GM12801 (cell line): ENCODE results near the gene CFAP90.

Experiments used
- TF ChIP-seq, protein P1 (sequence below): IDR thresholded peaks from one replicate; pipeline ENCODE4 v1.5.1; 2011; ENCODE audit warnings: control low read depth; ENCODE audit not compliant: insufficient read length; ENCODE audit errors: extremely low read depth

CFAP90 gene, protein sequence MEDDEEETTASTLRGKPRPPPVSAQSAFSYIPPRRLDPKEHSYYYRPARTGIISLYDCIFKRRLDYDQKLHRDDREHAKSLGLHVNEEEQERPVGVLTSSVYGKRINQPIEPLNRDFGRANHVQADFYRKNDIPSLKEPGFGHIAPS

DNA sequence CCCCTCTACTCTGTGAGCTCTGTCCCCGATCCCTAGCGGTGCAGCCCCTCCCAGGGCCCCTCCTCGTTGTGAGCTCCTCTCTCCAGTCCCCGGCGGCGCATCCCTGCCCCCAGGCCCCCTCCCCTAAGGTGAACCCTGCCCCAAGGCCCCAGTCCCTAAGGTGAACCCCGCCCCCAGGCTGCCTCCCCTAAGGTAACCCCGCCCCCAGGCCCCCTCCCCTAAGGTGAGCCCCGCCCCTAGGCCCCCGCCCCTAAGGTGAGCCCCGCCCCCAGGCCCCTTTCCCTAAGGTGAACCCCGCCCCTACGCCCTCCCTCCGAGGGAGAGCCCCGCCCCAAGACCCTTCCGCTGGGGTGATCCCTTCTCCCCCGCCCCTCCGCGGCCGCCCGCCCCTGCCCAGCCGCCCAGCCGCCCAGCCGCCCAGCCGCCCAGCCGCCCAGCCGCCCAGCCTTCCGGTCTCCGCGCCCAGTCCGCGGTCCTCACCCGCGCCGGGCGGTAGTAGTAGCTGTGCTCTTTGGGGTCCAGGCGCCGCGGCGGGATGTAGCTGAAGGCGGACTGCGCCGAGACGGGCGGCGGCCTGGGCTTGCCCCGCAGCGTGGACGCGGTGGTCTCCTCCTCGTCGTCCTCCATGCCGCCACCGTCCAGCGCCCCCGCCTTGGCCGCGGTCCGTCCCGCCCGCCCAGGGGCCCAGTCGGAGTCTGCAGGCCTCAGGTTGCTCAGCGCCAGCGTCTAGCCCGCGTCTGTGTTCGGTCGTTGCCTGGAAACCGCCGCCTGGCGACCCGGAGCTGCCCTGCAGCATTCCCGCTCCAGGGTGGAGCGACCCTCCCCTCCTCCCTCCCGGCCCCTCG, at the start of gene CFAP90:
CFAP90 (minus strand) TSS at position 739 of the 845 bp plus-strand sequence; CDS start at position 627, 112 bp downstream.
- TF ChIP-seq, protein P1, sequence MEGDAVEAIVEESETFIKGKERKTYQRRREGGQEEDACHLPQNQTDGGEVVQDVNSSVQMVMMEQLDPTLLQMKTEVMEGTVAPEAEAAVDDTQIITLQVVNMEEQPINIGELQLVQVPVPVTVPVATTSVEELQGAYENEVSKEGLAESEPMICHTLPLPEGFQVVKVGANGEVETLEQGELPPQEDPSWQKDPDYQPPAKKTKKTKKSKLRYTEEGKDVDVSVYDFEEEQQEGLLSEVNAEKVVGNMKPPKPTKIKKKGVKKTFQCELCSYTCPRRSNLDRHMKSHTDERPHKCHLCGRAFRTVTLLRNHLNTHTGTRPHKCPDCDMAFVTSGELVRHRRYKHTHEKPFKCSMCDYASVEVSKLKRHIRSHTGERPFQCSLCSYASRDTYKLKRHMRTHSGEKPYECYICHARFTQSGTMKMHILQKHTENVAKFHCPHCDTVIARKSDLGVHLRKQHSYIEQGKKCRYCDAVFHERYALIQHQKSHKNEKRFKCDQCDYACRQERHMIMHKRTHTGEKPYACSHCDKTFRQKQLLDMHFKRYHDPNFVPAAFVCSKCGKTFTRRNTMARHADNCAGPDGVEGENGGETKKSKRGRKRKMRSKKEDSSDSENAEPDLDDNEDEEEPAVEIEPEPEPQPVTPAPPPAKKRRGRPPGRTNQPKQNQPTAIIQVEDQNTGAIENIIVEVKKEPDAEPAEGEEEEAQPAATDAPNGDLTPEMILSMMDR: no peak

DNA sequence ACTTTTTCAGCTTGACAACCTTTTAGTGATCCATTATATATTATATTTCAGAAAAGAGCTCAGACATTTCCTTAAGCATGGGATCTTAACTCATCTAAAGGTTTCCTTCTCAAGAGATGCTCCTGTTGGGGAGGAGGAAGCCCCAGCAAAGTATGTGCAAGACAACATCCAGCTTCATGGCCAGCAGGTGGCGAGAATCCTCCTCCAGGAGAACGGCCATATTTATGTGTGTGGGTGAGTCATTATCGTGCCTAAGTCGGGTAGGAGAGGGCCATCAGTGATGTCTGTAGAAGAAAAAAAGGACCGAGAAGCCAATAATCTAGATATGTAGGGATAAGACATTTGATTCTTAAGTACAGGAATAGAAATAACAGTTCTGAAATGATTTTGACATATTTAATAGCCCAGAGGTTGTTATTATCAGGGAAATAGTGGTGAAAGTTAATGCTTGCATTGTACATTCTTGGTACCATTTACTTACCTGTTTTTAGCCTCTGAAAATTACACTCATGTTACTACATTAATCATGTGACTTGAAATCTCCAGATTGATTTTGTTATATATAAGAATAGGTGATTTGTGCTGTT, 46.2 kb upstream of the CFAP90 start:
- TF ChIP-seq, protein P1: no peak

DNA sequence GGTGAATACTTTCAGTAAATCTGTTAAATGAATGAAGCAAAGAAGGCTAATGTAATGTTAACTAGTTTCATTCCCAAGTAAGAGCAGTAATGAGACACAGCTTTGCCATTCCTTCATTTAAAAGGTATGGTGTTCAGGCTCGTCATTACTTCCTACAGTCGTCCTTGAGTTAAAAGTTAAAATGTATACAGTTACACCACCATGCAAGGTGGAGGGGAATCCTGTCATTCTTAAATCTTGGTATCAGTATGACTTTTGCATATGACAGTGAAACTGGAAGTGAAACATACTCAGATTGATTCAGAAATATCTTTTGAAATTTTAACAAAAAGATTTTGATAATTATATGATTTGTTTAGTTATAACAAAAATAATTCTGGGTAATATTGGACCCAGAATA, 43.9 kb upstream of the CFAP90 start:
- TF ChIP-seq, protein P1: no peak

DNA sequence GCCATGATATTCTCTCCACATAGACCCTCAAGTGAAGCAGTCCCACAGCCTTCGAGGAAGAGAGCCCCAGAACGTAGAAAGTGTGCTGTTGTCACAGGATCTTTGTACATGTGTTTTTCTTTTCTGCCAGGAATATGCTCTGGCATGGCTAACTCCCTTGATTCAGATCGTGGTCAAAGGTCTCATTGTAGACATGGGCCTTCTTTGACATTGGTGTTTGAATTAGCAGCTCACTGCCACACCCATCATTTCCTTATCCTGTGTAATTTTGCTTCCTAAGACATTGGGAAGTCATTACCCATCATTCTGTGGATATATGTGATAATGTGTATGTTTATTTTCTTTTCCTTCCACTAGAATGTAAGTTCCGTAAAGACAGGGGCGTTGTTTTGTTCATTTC, 43.5 kb upstream of the CFAP90 start:
- TF ChIP-seq, protein P1: no peak

DNA sequence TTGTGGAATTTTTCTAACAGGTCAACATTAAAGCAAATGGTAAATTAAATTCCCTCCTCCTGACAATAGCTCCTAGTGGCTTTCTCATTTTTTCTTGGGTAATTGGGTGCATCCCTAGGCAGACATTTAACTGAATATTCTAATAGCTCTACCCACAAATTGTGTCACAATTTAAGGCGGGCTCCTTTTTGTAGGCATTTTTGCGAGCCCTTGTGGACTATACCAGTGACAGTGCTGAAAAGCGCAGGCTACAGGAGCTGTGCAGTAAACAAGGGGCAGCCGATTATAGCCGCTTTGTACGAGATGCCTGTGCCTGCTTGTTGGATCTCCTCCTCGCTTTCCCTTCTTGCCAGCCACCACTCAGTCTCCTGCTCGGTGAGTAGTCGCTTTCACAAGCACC, 38.0 kb upstream of the CFAP90 start:
- TF ChIP-seq, protein P1: no peak

DNA sequence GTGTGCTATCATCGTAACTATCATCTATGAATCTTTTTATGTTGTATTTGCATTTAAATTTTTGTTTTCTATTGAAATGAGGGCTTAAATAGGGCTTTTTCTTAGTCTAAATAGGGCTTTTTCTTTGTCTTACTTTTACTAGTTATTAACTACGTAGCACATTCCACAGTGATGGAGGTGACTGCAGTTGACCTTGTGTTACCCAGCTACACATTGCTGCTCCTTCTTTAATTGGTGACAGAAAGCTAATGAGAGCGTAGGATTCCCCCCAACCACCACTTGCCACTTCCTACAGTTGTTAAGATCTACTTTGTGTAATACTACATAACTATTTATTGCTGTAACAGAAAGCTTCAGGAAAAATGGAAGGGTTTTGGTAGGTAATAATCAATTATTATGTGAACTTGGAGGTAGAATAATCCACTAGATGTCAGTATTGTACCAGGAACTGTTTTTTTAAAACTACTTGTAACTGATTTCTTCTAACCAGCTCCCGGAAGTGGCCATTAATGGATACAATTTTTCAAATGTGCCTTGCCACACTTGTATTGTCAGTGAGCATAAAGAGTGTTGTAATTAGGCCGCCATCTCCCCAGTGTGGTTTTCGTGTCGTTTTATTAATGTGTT, 36.0 kb upstream of the CFAP90 start:
- TF ChIP-seq, protein P1: no peak

DNA sequence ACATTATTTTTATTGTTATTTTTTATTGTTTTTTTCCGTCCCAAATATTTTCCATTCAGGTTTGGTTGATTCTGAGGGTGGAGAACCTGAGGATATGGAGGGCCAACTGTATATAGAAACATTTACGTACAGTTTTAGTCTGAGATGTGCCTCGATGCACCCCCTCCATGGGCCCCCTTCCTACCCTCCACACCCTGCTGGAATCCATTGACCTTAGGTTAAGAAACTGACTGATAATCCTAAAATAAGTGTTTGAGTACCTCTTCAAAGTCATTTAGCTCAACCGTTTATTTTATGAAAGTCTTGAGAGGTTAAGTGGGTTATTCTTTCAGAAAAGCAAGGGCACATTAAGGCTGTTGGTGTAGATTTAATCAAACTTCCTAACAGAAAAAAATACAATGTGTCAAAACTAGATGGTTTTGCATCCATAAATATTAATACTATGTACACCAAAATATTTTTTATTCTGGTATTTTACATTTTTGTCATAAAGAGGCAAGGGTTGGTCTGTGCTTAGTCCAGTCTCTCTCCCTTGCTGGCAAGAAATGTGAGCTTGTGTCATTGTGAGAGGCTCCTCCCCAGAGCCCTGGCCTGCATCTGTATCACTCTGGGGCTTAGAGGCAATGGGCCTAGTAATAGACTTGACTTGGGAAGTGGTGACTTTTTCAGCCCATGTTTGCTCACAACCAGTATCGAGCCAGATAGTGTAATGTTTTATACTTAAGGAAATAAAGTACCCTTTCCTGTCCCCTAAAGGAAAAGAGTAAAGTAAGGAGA, 33.7 kb upstream of the CFAP90 start:
- TF ChIP-seq, protein P1: no peak
